D721Med (cell line): Measurements from ENCODE around the gene NECAP2.

ENCODE experiments used
- DNase-seq: peaks from one replicate; pipeline ENCODE4 v3.0.0; 2011; ENCODE audit warnings: low spot score; ENCODE audit not compliant: insufficient read length
- FAIRE-seq: peaks from 2 replicates; lab custom pipeline; 2011; peaks lifted over from hg19 to GRCh38; lab: Jason Lieb, UNC
- TF ChIP-seq, protein P1 (sequence below): IDR thresholded peaks from 2 replicates; pipeline ENCODE4 v1.5.1; 2012; ENCODE audit warnings: mild to moderate bottlenecking, control low read depth; ENCODE audit not compliant: insufficient read depth; ENCODE audit errors: missing control alignments

The NECAP2 gene

DNA sequence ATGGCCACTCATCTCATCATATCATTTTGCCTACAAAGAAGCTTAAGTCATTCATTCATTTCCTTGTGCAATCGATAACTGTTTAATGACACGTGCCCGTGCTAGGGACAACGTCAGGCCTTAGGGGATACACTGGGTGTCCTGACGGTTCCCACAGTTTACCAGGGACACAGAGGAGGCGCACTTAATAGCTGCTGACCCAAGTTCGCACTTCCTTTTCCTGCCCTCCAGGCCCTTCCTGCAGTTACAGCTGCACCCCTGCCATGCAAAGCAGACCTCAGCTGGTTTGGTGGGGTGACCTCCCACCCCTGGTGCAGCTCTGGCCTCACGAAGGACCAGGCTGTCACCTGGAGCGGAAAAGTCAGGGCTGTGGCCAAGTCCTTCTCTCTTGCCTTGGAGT lies 7.5 kb upstream of the NECAP2 start:
- TF ChIP-seq, protein P1, sequence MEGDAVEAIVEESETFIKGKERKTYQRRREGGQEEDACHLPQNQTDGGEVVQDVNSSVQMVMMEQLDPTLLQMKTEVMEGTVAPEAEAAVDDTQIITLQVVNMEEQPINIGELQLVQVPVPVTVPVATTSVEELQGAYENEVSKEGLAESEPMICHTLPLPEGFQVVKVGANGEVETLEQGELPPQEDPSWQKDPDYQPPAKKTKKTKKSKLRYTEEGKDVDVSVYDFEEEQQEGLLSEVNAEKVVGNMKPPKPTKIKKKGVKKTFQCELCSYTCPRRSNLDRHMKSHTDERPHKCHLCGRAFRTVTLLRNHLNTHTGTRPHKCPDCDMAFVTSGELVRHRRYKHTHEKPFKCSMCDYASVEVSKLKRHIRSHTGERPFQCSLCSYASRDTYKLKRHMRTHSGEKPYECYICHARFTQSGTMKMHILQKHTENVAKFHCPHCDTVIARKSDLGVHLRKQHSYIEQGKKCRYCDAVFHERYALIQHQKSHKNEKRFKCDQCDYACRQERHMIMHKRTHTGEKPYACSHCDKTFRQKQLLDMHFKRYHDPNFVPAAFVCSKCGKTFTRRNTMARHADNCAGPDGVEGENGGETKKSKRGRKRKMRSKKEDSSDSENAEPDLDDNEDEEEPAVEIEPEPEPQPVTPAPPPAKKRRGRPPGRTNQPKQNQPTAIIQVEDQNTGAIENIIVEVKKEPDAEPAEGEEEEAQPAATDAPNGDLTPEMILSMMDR: no peak
- FAIRE-seq (no peak), DNase-seq (no peak)

DNA sequence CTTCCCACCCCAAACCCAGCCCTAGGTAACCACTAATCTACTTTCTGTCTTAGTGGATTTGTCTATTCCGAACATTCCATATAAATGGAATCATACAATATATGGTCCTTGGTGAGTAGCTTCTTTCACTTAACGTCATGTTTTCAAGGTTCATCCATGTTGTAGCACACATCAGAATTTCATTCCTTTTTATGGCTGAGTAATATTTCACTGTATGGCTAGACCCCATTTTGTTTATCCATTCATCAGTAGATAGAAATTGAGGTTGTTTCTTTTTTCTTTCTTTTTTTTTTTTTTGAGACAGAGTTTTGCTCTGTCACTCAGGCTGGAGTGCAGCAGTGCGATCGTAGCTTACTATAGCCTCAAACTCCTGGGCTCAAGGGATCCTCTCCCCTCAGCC lies 6.5 kb upstream of the NECAP2 start:
- DNase-seq (no peak), FAIRE-seq (no peak)
- TF ChIP-seq, protein P1: no peak

DNA sequence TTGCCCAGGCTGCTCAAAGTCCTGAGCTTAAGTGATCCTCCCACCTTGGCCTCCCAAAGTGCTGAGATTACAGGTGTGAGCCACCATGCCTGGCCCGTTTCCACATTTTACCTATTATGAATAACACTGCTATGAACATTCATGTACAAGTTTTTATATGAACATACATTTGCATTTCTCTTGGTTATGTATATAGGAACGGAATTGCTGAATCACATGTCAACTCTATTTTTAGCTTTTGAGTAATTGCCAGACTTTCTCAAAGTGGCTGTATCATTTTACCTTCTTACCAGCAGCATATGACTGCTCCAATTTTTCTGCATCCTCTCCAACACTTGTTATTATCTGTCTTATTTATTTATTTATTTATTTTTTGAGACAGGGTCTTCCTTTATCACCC lies 6.0 kb upstream of the NECAP2 start:
- FAIRE-seq (no peak), DNase-seq (no peak)
- TF ChIP-seq, protein P1: no peak

DNA sequence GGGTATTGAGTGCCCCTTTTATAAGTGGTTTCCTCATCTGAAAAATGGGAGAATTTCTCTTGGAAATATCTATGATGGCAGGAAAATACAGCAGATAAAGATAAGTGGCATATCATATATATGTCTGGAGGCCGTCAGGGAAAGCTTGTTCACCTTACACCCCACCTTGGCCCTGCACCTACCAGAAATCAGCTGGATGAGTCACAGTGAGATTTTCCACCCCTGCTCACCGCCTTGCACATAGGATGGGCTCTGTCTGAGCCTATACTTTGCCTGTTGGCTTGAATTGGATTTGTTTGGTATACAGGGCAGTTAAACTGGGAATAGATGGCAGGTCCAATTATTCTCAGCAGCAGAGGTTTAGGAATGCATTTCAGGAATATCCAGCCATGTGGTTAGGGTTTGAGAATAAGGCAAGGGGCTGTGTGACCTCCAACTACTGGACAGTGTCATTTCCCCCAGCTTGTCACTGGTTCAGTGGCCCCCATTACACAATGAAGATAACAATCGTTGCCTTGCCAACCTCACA lies 3.5 kb upstream of the NECAP2 start, which contains the start of gene SPATA21:
Gene SPATA21 (minus strand): TSS at position 479 of the 529 bp plus-strand sequence. CDS start 6,053 bp downstream, outside the sequence.
- FAIRE-seq: no peak
- TF ChIP-seq, protein P1: no peak

DNA sequence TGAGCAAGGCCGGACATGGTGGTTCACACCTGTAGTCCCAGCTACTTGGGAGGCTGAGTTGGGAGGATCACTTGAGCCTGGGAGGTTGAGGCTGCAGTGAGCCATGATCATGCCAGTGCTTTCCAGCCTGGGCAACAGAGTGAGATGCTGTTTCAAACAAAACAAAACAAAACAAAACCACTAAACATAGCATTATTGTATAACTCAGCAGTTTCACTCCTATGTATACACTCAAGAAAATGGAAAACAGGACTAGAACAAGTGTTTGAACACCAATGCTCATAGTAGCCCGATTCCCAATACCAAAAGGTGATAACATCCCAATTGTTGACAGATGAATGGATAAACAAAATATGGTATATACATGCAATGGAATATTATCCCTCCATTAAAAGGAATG lies 2.0 kb upstream of the NECAP2 start:
- TF ChIP-seq, protein P1: no peak
- FAIRE-seq: no peak
- no peak for DNase-seq

More for the DNA sequence above, 3.5 kb upstream of the NECAP2 start, which contains the start of gene SPATA21:
- DNase-seq: no peak

DNA sequence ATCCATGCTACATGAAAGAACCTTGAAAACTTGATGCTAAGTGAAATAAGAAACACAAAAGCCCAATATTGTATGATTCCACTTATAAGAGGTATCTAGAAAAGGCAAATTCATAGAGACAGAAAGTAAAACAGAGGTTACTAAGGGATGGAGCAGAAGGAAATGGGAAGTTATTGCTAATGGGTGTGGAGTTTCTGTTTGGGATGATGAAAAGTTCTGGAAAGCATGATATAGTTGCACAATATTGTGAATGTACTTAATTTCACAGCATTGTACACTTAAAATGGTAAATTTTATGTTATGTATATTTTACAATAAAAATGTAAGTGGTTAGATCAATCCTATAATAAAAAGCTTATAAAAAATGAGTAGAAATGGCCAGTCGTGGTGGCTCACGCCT lies 1.6 kb upstream of the NECAP2 start:
- DNase-seq (no peak), FAIRE-seq (no peak)
- TF ChIP-seq, protein P1: no peak

DNA sequence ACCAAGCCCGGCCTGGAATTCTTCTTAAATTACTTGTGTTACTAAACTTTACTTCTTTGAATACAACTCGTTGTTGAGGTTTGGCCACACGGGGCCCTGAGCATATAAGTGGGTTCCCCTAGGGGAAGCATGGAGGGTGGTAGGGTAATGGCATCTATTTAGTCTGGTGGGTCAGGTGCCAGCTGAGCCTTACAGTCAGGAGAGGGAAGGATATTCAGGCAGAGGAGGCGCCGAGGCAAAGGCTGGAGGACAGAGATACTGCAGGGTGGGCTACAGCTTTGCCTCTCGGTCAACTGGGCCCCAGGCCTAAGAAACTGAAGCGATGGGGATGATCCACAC lies 424 bp upstream of the NECAP2 start:
- TF ChIP-seq, protein P1: no peak
- DNase-seq (no peak), FAIRE-seq (no peak)
